HG03025 (cell line): ENCODE measurements around the gene CCDC149.
"Not testable (repeated sequence)": the region's sequence is repeated elsewhere in the genome, so short reads cannot be mapped to it uniquely, and the experiment has no call there.

Experiments used
- ATAC-seq: cut with Tn5 transposase; IDR thresholded peaks from one replicate; pipeline ENCODE4 v1.9.1; 2021; ENCODE audit warnings: mild to moderate bottlenecking, moderate library complexity; ENCODE audit not compliant: unreplicated experiment, low FRiP score

The CCDC149 gene

GRCh38 chr4:24917076-24917856 is 4.4 kb upstream of the CCDC149 start:
- ATAC-seq, result no peak

DNA sequence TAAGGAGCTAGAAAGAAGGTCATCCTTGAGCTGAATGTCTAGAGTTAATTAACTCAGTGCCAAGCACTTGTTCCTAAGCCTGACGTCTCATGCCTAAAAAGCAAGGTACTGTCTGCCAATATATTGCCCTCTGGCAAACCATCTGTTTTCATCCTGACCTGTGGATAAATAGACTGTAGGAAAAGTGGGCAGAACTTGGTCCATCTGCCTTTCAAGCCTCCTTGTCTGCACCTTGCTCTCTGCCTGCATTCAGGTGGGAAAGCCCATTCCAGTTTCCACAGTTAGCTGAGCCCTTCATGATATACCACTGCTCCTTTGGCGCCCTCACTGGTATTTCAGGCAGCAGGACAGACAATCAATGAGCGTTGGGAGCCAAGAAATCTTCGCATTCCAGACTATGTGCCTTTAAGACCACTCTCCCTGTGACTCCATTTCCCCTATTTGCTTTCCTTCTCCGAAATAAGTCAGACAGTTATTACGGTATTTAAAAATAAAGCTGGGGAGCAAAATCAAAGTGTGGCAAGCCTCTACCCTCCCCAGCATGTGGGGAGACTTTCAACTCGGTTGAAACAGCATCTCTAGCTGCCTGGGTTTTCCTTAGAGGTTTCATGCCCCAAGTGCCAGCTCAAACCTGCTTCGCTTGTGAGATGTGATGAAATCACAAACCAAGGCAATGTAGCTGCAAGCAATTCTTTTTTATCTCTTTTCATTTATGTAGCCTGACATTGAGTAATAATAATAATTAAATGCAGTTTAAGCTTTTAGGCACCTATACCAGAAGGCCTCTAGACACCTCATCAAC is 2.5 kb upstream of the CCDC149 start:
- ATAC-seq, result no peak

GRCh38 chr4:24914460-24914859 is 1.6 kb upstream of the CCDC149 start:
- ATAC-seq, result no peak

DNA sequence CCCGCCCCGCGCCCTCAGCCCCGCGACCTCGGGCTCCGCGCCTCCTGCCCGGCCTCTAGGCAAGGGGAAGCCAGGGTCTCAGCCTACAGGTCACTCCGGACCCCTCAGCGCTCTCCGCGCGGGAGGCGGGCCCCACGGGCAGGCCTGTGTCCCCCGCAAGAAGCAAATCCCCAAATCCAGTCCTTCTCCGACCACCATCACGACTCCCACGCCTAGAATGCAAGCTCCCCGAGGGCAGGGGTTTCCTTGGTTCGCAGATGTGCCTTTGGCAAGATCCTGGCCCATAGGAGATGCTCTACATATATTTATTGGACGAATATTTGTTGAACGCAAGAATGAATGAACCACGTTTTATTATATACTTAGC is 260 bp upstream of the CCDC149 start:
- no peak for ATAC-seq

GRCh38 chr4:24910499-24910898 is 2.3 kb downstream of the CCDC149 start:
- no peak for ATAC-seq

DNA sequence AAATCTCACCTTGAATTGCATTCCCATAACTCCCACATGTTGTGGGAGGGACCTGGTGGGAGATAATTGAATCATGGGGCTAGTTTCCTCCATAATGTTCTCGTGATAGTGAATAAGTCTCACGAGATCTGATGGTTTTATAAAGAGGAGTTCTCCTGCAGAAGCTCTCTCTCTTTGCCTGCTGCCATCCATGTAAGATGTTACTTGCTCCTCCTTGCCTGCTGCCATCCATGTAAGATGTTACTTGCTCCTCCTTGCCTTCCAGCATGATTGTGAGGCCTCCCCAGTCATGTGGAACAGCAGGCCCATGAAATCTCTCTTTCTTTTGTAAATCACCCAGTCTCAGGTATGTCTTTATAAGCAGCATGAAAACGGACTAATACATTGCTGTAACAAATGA is 3.2 kb downstream of the CCDC149 start:
- ATAC-seq, result not testable (repeated sequence)

DNA sequence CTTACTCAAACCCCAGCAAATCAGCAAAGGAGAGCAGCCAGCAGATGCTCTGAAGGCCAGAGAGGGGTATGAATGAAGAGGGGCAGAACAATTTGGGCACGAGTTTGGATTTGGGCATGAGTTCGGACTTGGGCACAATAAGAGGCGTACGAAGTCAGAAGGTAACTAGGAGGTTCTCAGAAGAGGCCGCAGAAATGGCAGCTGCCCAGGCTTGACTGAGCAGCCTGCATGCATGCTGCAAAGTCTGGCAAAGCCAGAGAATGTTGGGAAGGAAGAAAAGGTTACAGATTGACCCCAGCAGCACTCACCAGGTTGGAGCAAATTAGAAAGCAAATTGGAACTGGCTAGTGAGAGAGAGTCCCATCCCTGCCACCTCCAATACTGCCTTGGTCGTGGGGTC is 15.2 kb downstream of the CCDC149 start:
- ATAC-seq, result no peak

- no peak for ATAC-seq
Observed at GRCh38 chr4:24896977-24897376, 15.9 kb downstream of the CCDC149 start.

DNA sequence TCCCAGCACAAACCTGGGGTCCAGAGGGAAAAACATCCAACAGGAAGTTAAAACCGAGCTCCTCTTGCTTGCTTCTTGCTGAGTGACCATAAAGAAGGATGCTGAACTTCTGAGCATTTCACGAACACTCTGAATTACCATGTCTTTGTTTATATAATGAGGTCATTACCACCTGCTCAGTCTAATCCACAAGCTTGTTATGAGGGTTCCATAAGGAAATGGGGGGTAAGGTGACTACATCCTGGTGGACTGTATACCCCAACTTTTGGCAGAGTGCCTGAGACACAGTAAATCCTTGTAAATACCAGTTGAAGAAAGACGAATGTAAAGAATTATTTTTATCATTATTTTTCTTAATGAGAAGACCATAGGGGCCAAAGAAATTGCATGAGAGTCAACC is 16.8 kb downstream of the CCDC149 start:
- ATAC-seq, result no peak

- no peak for ATAC-seq
Observed at GRCh38 chr4:24895461-24895860, 17.4 kb downstream of the CCDC149 start.

DNA sequence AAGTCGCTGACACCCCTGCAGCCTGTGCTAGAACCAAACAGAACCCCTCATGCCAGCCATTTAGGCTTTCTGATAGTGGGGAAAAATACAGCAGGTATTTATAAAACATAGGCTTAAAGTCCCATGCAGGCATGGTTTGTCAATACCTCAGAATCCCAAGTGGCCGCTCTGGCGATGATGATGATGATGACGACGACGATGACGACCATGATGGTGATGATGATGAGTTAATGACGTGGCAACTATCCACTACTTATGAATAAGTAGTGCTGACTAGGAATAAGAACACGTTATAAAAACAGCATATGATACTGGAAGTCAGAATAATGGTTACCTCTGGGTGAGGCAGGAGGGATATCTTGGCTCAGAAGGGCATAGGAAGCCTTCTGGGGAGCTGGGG is 18.0 kb downstream of the CCDC149 start:
- ATAC-seq, result no peak

- ATAC-seq, result no peak
Observed at GRCh38 chr4:24894243-24894642, 18.6 kb downstream of the CCDC149 start.

GRCh38 chr4:24892778-24893177 is 20.1 kb downstream of the CCDC149 start:
- ATAC-seq, result no peak

GRCh38 chr4:24892278-24892677 is 20.6 kb downstream of the CCDC149 start:
- ATAC-seq, result no peak

DNA sequence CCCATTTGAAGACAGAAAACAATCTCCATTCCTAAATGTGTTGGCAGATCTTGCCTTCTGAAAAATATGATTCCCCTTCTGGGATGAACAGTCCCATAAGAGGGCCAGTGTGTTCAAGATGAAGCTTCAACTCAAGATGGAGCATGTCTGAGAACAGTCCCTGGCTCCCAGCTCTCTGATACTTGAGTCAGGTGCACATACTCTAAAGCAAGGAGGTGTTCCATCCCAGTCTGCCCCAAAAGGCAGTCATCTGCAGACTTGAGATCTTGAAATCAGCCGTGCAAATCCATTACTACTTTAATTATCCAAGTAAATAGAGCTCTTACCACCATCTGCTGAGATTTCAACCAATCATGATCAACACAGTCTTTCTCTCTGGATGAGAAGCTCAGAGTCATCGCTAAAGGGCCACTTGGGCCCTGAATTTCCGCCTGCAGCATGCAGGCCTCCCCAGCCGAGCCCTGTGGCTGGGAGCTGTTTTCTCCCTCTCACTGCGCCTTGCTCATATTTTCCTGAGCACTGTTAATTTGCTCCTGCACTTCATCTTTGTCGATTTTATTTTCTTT is 22.2 kb downstream of the CCDC149 start:
- no peak for ATAC-seq

DNA sequence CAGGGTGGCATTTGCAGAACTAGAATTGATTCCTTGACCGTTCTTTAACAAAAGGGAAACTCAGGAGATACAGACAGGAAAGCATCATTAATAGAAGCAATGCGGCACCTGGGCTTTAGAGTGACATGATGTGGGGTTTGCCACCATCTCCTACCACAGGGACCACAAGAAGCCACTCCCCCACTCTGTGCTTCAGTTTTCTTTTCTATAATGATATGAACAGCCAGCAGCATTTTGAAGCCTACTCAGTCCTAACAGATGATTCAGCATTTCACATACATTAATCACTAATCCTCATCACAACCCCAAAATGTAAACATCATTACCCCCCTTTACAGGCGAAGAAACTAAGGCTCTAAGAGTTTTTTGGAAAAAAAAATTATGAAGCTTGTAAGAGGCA is 22.9 kb downstream of the CCDC149 start:
- ATAC-seq, result no peak

GRCh38 chr4:24888475-24889344 is 24.1 kb downstream of the CCDC149 start:
- no peak for ATAC-seq

DNA sequence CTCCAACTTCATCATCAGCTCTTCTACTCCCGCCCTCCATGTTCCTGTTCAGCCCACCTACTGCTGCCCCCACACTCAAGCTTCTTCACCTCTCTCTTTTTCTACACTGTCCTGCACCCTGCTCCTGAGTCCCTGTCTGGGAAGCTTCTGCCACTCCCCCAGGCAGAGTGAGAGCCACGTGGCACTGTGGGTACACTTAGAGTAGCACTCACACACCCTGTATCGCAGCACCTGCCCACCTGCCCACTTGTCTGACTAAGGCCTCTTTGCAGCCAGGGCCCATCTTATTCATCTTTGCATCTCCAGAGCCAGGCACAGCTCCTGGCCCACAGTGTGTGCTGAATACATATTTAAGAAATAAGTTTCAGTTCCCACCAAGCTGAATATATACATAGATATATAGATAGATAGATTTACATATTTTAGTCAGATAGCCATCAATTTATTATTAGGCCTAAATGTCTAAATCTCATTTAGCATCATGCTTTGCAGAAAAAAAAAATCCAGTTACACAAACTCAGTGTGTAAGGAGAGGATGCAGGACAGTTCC is 24.9 kb downstream of the CCDC149 start:
- no peak for ATAC-seq

DNA sequence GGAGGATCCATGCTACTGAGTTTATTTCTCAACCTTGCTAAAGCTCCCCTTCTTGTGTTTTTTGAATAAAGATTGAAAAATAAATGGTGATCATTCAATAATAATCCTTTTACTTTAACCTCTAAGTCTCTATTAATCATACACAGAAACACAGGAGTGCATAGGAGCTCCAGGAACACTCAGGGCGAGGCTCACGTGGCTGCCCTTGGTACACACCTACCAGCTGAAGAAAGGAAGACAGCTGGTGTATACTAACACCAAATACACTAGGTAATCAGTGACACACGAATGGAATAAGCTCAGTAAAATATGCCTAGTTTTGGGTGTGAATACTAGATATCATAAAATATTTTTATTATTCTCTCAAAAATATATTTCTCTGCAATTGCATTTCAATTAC is 26.2 kb downstream of the CCDC149 start:
- no peak for ATAC-seq

DNA sequence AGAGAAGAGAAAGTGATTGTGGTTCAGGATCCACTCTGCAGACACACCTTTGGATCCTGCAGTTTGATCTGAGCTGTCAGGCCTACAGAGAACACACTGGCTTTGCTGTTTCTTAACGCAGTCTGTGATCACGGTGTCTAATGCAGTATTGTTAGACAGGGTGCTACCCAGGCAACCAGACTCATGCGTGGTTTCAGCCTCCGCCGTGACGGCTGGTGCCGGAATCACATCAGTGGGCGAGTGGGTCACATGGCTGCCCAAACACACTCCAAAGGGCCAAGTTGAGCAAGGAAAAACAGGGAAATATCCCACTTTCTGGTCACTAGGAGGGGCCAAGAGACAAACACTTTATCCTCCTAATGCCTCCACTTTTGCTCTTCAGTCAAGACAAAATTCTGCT is 27.5 kb downstream of the CCDC149 start:
- ATAC-seq, result no peak
